Cardiac fibroblast (primary cell): ENCODE results near the gene AMY1B.
"Not testable (repeated sequence)": the region's sequence is repeated elsewhere in the genome, so short reads cannot be mapped to it uniquely, and the experiment has no call there.

Experiments used
- DNase-seq, 2 donors: peaks; one replicate each; pipeline versions ENCODE4 v3.0.0 to v3.0.0-alpha.2; 2010; ENCODE audit warnings: low read depth in 2 of 2
- H3K4me3 ChIP-seq, 2 donors: replicated peaks in 1 of 2; 1 replicate in 1 of 2; 2 replicates in 1 of 2; pipeline ENCODE4 v1.5.1; 2011; ENCODE audit warnings: low read depth in 2 of 2, low read length in 2 of 2, mild to moderate bottlenecking in 2 of 2, moderate library complexity in 1 of 2

AMY1B gene

GRCh38 chr1:103696110-103696509, at the start of gene AMY1B:
Gene AMY1B, minus strand, starts transcription at chr1:103696210. Its CDS starts 571 bp downstream, at chr1:103695639.
- DNase-seq, H3K4me3 ChIP-seq: not testable (repeated sequence)

- not testable (repeated sequence) for H3K4me3 ChIP-seq, DNase-seq
Measured at GRCh38 chr1:103745040-103745439, 49.0 kb upstream of the AMY1B start.

DNA sequence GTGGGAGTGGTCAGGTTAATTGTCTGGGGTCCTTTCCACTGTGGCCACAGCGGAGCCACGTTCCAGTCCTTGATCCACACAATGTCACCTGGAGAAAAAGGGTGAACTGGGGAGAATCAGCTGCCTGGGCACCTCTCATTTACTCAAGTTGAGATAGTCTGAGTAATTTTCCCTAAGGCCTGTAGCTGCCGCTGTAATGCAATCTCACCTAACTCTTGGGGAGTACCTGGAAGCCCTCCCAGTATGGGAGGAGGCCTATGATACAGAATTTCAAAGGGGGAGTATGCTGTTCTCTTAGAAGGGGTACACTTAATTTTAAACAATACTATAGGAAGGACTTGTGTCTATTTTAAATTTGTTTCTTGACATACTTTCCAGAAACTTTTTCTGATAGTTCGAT, 48.4 kb upstream of the AMY1B start:
- not testable (repeated sequence) for H3K4me3 ChIP-seq, DNase-seq

GRCh38 chr1:103738031-103738430, 42.0 kb upstream of the AMY1B start:
- not testable (repeated sequence) for H3K4me3 ChIP-seq, DNase-seq

- H3K4me3 ChIP-seq, DNase-seq: not testable (repeated sequence)
Measured at GRCh38 chr1:103735334-103735733, 39.3 kb upstream of the AMY1B start.

GRCh38 chr1:103721473-103721872, 25.5 kb upstream of the AMY1B start:
- H3K4me3 ChIP-seq, DNase-seq: not testable (repeated sequence)

GRCh38 chr1:103717404-103717803, 21.4 kb upstream of the AMY1B start:
- H3K4me3 ChIP-seq, DNase-seq: not testable (repeated sequence)

DNA sequence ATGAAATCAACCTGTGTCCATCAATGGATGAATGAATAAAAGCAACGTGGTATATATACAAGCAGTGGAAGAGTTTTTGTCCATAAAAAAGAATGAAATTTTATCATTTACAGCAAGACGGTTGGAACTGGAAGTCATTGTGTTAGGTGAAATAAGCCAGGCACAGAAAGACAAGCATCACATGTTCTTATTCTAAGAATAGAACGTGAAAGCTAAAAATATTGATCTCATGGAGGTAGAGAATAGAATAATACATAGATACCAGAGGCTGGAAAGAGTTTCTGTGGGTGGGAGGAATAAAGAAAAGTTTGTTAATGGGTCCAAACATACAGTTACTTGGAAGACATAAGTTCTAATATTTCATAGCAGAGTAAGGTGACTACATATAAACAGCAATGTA, 14.4 kb upstream of the AMY1B start:
- DNase-seq: not testable (repeated sequence)

GRCh38 chr1:103707670-103708069, 11.7 kb upstream of the AMY1B start:
- DNase-seq: not testable (repeated sequence)

More for the DNA sequence above, 14.4 kb upstream of the AMY1B start:
- H3K4me3 ChIP-seq: not testable (repeated sequence)

DNA sequence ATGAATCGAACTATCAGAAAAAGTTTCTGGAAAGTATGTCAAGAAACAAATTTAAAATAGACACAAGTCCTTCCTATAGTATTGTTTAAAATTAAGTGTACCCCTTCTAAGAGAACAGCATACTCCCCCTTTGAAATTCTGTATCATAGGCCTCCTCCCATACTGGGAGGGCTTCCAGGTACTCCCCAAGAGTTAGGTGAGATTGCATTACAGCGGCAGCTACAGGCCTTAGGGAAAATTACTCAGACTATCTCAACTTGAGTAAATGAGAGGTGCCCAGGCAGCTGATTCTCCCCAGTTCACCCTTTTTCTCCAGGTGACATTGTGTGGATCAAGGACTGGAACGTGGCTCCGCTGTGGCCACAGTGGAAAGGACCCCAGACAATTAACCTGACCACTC, 5.2 kb upstream of the AMY1B start:
- H3K4me3 ChIP-seq, DNase-seq: not testable (repeated sequence)

More at GRCh38 chr1:103707670-103708069, 11.7 kb upstream of the AMY1B start:
- not testable (repeated sequence) for H3K4me3 ChIP-seq

DNA sequence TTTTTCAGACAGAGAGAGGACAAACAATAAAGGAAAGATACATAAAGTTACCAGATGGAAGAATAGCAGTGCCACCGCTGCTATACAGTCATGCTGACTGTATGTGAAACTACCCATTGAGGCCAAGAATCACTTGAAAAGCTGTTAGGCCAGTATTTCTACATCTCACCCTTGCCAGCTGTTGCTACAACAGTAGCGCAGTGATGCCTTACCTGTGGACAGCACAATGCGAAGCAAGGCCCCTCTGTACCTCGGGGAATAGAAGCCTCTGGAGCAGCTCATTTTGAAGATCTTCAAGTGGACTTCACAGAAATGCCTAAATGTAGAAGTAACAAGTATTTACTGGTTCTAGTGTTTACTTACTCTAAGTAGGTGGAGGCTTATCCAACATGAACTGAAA, 4.7 kb upstream of the AMY1B start:
- H3K4me3 ChIP-seq, DNase-seq: not testable (repeated sequence)

DNA sequence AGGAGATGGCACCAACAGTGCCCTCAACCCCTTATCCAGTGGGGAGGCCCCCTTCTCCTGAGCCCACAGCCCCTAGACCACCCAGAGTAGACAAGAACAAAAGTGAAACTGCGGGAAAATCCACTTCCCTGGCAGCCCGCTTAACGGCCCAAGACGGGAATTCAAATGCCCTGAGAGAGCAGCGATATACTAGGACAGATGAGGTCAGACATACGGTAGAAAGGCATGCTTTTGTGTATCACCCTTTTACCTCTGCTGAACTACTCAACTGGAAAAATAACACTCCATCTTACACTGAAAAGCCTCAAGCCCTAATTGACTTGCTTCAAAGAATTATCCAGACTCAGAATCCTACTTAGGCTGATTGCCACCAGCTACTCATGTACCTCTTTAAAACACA, 1.4 kb upstream of the AMY1B start:
- not testable (repeated sequence) for DNase-seq, H3K4me3 ChIP-seq

GRCh38 chr1:103676335-103676734, 19.7 kb downstream of the AMY1B start:
- H3K4me3 ChIP-seq, DNase-seq: not testable (repeated sequence)

DNA sequence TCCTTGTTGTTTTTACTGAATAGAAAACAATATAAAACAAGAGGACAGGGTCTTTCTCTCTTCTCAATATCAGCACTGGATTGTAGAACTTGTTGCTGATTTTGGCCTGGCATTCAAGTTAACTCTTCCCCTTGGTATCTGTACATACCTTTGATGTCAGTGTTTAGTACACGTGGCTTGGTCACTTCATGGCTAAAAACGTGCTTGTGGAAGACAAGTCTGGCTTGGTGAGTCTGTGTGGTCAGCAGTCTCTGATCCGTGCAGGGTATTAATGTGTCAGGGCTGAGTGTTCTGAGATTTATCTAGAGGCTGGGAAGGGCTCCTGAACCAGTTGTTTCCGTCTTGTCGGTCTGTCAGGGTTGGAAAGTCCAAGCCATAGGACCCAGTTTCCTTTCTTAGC, 40.5 kb downstream of the AMY1B start, which contains the start of gene AMY1A:
Gene AMY1A (plus strand): TSS at position 301 of the 400 bp plus-strand sequence. CDS start 571 bp downstream, outside the sequence.
- DNase-seq, H3K4me3 ChIP-seq: not testable (repeated sequence)

- H3K4me3 ChIP-seq, DNase-seq: not testable (repeated sequence)
Measured at GRCh38 chr1:103654133-103654532, 41.9 kb downstream of the AMY1B start.

DNA sequence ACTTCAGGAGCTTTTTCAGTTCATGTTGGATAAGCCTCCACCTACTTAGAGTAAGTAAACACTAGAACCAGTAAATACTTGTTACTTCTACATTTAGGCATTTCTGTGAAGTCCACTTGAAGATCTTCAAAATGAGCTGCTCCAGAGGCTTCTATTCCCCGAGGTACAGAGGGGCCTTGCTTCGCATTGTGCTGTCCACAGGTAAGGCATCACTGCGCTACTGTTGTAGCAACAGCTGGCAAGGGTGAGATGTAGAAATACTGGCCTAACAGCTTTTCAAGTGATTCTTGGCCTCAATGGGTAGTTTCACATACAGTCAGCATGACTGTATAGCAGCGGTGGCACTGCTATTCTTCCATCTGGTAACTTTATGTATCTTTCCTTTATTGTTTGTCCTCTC, 45.1 kb downstream of the AMY1B start:
- not testable (repeated sequence) for H3K4me3 ChIP-seq

DNA sequence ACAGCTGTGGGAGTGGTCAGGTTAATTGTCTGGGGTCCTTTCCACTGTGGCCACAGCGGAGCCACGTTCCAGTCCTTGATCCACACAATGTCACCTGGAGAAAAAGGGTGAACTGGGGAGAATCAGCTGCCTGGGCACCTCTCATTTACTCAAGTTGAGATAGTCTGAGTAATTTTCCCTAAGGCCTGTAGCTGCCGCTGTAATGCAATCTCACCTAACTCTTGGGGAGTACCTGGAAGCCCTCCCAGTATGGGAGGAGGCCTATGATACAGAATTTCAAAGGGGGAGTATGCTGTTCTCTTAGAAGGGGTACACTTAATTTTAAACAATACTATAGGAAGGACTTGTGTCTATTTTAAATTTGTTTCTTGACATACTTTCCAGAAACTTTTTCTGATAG, 45.7 kb downstream of the AMY1B start:
- DNase-seq, H3K4me3 ChIP-seq: not testable (repeated sequence)

More for the DNA sequence above, 45.1 kb downstream of the AMY1B start:
- not testable (repeated sequence) for DNase-seq

GRCh38 chr1:103643908-103644307, 52.1 kb downstream of the AMY1B start:
- DNase-seq, H3K4me3 ChIP-seq: not testable (repeated sequence)

DNA sequence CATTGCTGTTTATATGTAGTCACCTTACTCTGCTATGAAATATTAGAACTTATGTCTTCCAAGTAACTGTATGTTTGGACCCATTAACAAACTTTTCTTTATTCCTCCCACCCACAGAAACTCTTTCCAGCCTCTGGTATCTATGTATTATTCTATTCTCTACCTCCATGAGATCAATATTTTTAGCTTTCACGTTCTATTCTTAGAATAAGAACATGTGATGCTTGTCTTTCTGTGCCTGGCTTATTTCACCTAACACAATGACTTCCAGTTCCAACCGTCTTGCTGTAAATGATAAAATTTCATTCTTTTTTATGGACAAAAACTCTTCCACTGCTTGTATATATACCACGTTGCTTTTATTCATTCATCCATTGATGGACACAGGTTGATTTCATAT, 54.8 kb downstream of the AMY1B start:
- not testable (repeated sequence) for H3K4me3 ChIP-seq, DNase-seq
